Large intestine (tissue), 12 donors: ENCODE measurements around the gene VMA21. TPM values are rescaled to one million over a fixed set of nuclear protein-coding genes. Genes with fewer than 3 reads are reported as not detected.

Experiments
- DNase-seq, 2 donors: peaks; one replicate each; pipeline versions ENCODE4 v3.0.0 to v3.0.0-alpha.2; 2013
- H3K27ac ChIP-seq: one replicate; pipeline ENCODE4 v1.5.1; 2013; ENCODE audit warnings: low read length
- H3K27me3 ChIP-seq: 2 replicates; pipeline ENCODE4 v1.6.1; 2013; ENCODE audit warnings: low read length; ENCODE audit not compliant: control insufficient read depth, insufficient read depth
- H3K36me3 ChIP-seq: 2 replicates; pipeline ENCODE4 v1.6.1; 2013; ENCODE audit warnings: low read length; ENCODE audit not compliant: control insufficient read depth, insufficient read depth
- H3K4me1 ChIP-seq: one replicate; pipeline ENCODE4 v1.6.1; 2013; ENCODE audit warnings: low read length; ENCODE audit not compliant: control insufficient read depth, insufficient read depth
- H3K4me3 ChIP-seq: one replicate; pipeline ENCODE4 v1.5.1; 2013; ENCODE audit warnings: low read length
- H3K9me3 ChIP-seq: one replicate; pipeline ENCODE4 v1.6.1; 2013; ENCODE audit warnings: mild to moderate bottlenecking, low read depth, low read length, moderate library complexity; ENCODE audit not compliant: control insufficient read depth
- WGBS: methylation state at CpG from one replicate; pipeline ENCODE4 v1.1.5; 2013; ENCODE audit warnings: low lambda C conversion rate; ENCODE audit not compliant: insufficient coverage; 5-methylcytosine and 5-hydroxymethylcytosine counted together
- long read RNA-seq, 11 donors: transcript quantifications; one replicate each; lab custom pipeline, GENCODE V29; 2026
- polyA plus RNA-seq: library from polyadenylated mRNA; unstranded; fragments of 120-200 nt; gene quantifications from one replicate; pipeline ENCODE4 v1.2.1, GENCODE V29; 2013

Gene VMA21, protein sequence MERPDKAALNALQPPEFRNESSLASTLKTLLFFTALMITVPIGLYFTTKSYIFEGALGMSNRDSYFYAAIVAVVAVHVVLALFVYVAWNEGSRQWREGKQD
- polyA plus RNA-seq, result 18.0 TPM
- long read RNA-seq, donor 1, full-length matches to known transcripts, result 9 of 9 reads
- long read RNA-seq, donor 1, partial matches to known transcripts, result 0 of 9 reads
- long read RNA-seq, donor 1, other reads (novel, unspliced or antisense), result 0 of 9 reads
- long read RNA-seq, donor 2, full-length matches to known transcripts, result 14 of 14 reads
- long read RNA-seq, donor 2, partial matches to known transcripts, result 0 of 14 reads
- long read RNA-seq, donor 2, other reads (novel, unspliced or antisense), result 0 of 14 reads
- long read RNA-seq, donor 3, full-length matches to known transcripts, result 10 of 10 reads
- long read RNA-seq, donor 3, partial matches to known transcripts, result 0 of 10 reads
- long read RNA-seq, donor 3, other reads (novel, unspliced or antisense), result 0 of 10 reads
- long read RNA-seq, donor 4, result 0 reads
- long read RNA-seq, donor 5, full-length matches to known transcripts, result 3 of 3 reads
- long read RNA-seq, donor 5, partial matches to known transcripts, result 0 of 3 reads
- long read RNA-seq, donor 5, other reads (novel, unspliced or antisense), result 0 of 3 reads
- long read RNA-seq, donor 6, full-length matches to known transcripts, result 15 of 15 reads
- long read RNA-seq, donor 6, partial matches to known transcripts, result 0 of 15 reads
- long read RNA-seq, donor 6, other reads (novel, unspliced or antisense), result 0 of 15 reads
- long read RNA-seq, donor 7, full-length matches to known transcripts, result 5 of 5 reads
- long read RNA-seq, donor 7, partial matches to known transcripts, result 0 of 5 reads
- long read RNA-seq, donor 7, other reads (novel, unspliced or antisense), result 0 of 5 reads
- long read RNA-seq, donor 8, full-length matches to known transcripts, result 16 of 16 reads
- long read RNA-seq, donor 8, partial matches to known transcripts, result 0 of 16 reads
- long read RNA-seq, donor 8, other reads (novel, unspliced or antisense), result 0 of 16 reads
- long read RNA-seq, donor 9, full-length matches to known transcripts, result 4 of 4 reads
- long read RNA-seq, donor 9, partial matches to known transcripts, result 0 of 4 reads
- long read RNA-seq, donor 9, other reads (novel, unspliced or antisense), result 0 of 4 reads
- long read RNA-seq, donor 10, full-length matches to known transcripts, result 7 of 7 reads
- long read RNA-seq, donor 10, partial matches to known transcripts, result 0 of 7 reads
- long read RNA-seq, donor 10, other reads (novel, unspliced or antisense), result 0 of 7 reads
- long read RNA-seq, donor 11, full-length matches to known transcripts, result 7 of 7 reads
- long read RNA-seq, donor 11, partial matches to known transcripts, result 0 of 7 reads
- long read RNA-seq, donor 11, other reads (novel, unspliced or antisense), result 0 of 7 reads

DNA sequence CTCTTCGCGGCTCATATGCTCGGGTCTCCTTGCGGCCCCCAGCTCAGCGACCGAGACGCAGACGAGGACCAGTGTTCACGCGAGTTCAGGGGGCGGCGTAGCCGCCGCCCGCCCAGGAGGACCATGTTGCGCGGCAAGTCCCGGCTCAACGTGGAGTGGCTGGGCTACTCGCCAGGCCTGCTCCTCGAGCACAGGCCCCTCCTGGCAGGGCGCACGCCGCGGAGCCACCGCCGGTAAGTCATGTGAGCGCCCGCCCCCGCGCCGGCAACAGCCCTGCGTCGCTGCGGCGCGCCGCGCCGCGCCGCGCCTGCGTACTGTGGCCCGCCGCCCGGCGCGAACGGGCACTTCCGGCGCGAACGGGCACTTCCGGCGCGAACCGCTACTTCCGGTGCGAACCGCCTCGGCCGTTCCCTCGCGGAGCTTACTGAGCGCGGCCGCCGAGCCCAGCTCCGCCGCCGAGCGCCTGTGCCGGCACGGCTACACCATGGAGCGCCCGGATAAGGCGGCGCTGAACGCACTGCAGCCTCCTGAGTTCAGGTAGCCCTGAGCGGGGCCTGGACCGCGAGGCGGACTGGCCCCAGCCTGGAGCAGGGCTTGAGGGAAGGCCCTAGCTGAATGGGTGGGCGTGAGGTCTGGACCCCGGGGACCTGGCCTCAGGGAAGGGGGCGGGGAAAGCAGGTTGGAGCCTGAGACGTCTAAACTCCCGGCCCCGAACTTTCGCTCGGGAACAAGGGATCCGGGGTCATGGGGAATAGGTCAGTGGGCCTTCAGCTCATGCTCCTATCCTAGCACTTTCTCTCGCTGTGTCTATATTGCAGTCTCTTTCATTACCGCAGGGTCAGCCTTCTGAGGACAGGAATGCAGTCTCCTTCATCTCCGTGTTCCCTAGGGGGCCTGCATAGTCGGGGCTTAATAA, at the start of gene VMA21:
VMA21 (plus strand) TSS at position 382 of the 916 bp plus-strand sequence; CDS start at position 485, 103 bp downstream.
- Histone ChIP-seq H3K27me3 (no peaks in the 10 kb centered on the region), H3K9me3 (no peaks in the 10 kb centered on the region), H3K4me1 (peaks cover 6% of the 10 kb centered on the region), H3K36me3 (no peaks in the 10 kb centered on the region), H3K27ac (peak within 1 kb of the TSS; percentile 98), H3K4me3 (peak within 1 kb of the TSS; percentile 85)
- no CpG with 5 or more reads among the region's 97 CpGs for WGBS
- peak; percentile 78 to 87 for DNase-seq

DNA sequence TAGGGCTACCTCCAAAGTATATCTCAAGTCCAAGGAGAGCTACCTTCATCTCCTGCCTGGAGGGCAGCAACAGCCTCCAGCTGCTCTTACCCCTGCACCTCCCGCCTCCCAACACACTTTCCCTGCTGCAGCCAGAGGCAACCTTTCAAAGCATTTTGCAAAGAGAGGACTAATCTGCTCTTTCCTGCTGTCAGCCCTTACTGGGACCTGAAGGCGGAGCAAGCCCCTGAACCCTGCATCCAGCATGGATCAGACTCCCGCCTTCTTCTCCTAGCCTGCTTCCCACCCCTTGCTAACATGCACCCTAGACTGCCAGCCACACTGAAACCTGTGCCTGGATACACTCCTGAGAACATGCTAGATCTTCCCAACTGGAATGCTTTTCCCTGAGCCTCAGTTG, 37.7 kb upstream of the VMA21 start:
- peaks cover 5% of the 10 kb centered on the region for H3K27me3 ChIP-seq
- H3K27ac ChIP-seq, result no peak overlapping the region
- WGBS, result no CpG with 5 or more reads among the region's 3 CpGs
- no peaks in the 10 kb centered on the region for H3K36me3 ChIP-seq
- no peaks in the 10 kb centered on the region for H3K9me3 ChIP-seq
- H3K4me3 ChIP-seq, result no peak overlapping the region
- no peaks in the 10 kb centered on the region for H3K4me1 ChIP-seq
- DNase-seq, result no peak

DNA sequence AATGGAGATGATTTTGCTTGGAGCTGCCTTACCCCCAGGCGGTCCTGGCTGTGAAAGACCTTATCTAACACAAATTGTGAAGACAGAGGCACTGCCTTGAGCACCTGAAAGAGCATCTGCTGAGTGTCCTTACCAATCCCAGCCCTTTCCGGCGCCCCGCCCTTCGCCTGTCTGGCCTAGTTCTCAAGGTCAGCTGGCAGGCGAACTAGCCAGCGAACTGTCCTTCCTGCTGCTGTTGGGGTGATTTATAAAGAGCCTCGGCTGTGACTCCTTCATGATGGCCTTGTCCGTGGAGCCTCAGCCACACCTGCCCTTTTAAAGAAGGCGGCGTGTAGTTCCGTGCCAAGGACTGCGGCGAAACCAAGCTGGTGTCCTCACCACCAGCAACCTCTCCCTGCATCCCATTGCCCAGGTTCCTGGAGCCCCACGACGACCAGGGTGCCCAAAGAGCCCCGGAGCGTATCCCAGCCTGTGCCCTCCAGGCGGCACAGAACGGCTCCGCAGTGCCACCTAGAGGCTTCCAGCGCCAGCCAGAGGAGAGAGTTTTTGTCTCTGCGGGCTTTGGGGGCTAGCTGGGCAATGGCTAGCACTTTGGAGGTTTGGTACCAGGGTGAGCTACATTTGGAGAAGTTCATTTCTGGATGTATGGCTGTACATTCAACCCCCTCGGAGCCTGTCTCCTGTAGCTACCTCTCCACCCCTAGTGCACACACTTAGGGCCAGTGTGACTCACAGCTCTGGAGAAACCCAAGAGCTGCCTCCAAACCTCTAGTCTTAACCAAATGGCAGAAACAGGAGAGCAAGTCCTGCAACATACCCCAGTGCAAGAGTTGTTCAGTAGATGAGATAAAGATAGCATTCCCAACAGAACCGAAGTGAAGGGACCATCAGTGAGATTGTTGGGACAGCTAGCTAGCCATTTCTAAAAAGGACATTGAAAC, 36.8 kb upstream of the VMA21 start:
- H3K36me3 ChIP-seq, result no peaks in the 10 kb centered on the region
- no peak overlapping the region for H3K4me3 ChIP-seq
- H3K27me3 ChIP-seq, result peaks cover 5% of the 10 kb centered on the region
- DNase-seq, result peak in 1 of 2 donors; percentile 10
- no CpG with 5 or more reads among the region's 25 CpGs for WGBS
- no peak overlapping the region for H3K27ac ChIP-seq
- no peaks in the 10 kb centered on the region for H3K4me1 ChIP-seq
- no peaks in the 10 kb centered on the region for H3K9me3 ChIP-seq

DNA sequence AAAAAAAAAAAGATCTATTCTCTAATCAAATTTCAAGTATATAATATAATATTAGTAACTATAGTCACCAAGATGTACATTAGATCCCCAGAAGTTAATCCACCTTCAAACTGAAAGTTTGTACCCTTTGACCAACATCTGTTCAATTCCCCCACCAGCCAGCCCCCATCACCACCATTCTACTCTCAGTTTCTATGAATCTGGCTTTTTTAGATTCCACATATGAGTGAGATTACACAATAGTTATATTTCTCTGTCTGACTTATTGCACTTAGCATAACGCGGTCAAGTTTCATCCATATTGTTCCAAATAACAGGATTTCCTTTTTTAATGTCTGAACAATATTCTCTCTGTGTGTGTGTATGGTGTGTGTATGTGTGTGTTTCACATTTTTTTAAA, 33.7 kb upstream of the VMA21 start:
- H3K4me3 ChIP-seq, result no peak overlapping the region
- WGBS, result no CpG with 5 or more reads among the region's 2 CpGs
- H3K9me3 ChIP-seq, result no peaks in the 10 kb centered on the region
- no peaks in the 10 kb centered on the region for H3K36me3 ChIP-seq
- H3K27ac ChIP-seq, result no peak overlapping the region
- H3K4me1 ChIP-seq, result no peaks in the 10 kb centered on the region
- H3K27me3 ChIP-seq, result peaks cover 5% of the 10 kb centered on the region
- no peak for DNase-seq

DNA sequence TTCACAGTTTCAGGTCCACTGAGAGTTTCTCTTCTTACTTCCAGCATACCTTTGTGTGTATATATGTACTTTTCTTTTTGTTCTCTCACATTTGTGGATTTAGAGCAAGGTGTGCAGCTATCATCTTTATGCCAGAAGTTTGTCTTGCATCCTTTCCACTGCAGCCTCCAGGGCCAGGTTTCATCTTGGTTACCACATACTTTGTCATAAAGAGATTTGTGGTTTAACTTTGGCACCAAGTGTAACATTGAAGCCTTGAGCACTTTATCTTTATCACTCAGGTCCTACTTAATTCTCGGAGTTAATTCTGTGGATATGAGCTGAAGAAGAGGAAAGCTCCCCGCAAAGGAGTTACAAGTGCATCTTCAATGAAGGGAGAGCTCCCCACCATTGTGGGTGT, 31.4 kb upstream of the VMA21 start:
- H3K4me1 ChIP-seq, result no peaks in the 10 kb centered on the region
- no peak overlapping the region for H3K27ac ChIP-seq
- no CpG with 5 or more reads among the region's 2 CpGs for WGBS
- H3K36me3 ChIP-seq, result no peaks in the 10 kb centered on the region
- no peaks in the 10 kb centered on the region for H3K27me3 ChIP-seq
- no peaks in the 10 kb centered on the region for H3K9me3 ChIP-seq
- no peak for DNase-seq
- H3K4me3 ChIP-seq, result no peak overlapping the region

DNA sequence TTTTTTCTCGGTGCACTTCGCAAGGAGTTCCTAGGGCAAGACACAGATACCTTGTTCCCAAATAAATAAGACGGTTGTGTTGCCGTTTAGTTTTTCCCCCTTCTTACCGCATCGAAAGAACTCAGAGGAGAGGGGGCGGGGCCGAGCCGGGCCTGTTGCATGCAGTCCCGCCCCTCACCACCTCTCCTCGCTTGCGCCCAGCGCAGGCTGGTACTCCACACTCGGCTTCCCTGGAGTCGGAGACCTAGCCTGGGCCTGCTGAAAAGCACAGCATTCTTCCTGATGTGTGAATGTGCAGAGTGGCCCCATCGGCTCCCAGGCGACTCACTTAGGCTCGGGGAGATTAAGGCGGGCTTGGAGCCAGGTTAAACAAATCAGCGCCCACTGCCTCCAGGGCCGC, 26.1 kb upstream of the VMA21 start:
- Histone ChIP-seq H3K4me3 (no peak overlapping the region), H3K27me3 (peaks cover 4% of the 10 kb centered on the region), H3K27ac (no peak overlapping the region), H3K4me1 (no peaks in the 10 kb centered on the region), H3K9me3 (no peaks in the 10 kb centered on the region), H3K36me3 (no peaks in the 10 kb centered on the region)
- WGBS, result no CpG with 5 or more reads among the region's 21 CpGs
- no peak for DNase-seq

DNA sequence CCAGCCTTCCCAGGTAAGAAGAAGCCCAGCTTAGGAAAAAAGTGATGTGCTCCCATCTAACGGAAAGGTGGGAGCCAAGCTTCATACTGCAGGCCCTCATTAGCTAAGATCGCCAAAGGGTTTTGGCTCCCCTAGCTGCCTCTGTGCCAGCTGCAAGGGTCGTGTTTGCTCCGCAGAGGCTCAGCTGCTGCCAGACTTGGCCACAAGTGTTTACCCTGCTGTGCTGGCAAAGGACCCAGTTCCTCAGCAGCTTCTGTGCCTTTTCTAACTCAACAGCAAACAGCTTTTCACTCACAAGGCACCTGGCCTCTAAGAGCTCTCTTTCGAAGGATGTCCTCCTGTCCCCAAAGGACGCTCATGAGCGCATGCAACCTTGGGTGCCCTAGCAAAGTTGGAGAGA, 12.2 kb upstream of the VMA21 start:
- no peak for DNase-seq

DNA sequence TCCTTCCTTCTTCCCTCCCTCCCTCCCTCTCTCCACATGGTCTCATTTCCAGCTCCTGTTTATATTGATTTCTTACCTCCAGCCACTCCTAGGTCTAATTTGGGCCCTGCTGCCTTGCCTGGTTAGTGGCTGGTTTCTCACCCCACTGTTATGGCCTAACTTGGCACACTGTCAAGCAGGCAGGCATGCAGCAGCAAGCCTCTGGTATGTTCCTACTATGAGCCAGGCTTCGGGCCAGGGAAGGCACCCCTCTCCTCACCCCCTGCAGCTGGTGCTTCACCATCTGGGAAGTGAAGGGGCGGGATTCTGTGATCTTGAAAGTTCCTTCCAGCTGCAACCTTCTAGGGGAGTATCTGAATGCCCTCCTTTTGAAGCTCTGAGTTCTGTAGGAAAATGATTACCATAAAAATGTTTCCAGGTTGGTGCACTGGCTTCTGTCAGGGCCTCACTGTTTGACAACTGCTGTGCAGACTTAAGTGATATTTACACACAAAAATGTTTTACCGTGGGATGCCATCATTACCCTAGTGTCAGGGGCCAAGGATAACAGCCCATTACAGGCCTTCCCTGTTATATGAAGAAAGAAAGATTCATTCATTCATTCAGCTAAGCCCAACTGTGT, 10.1 kb upstream of the VMA21 start:
- Histone ChIP-seq H3K4me3 (no peak overlapping the region), H3K27me3 (no peaks in the 10 kb centered on the region), H3K36me3 (no peaks in the 10 kb centered on the region), H3K9me3 (peaks cover 4% of the 10 kb centered on the region), H3K4me1 (no peaks in the 10 kb centered on the region), H3K27ac (no peak overlapping the region)
- peak in 1 of 2 donors; percentile 2 for DNase-seq
- no CpG with 5 or more reads among the region's 3 CpGs for WGBS

More for the DNA sequence above, 12.2 kb upstream of the VMA21 start:
- no CpG with 5 or more reads among the region's 7 CpGs for WGBS
- no peaks in the 10 kb centered on the region for H3K4me1 ChIP-seq
- H3K4me3 ChIP-seq, result no peak overlapping the region
- no peaks in the 10 kb centered on the region for H3K27me3 ChIP-seq
- no peaks in the 10 kb centered on the region for H3K36me3 ChIP-seq
- no peak overlapping the region for H3K27ac ChIP-seq
- H3K9me3 ChIP-seq, result no peaks in the 10 kb centered on the region
